Thoracic aorta endothelial cell (primary cell): ENCODE results near the gene PTAFR. TPM values are rescaled to one million over a fixed set of nuclear protein-coding genes. Genes with fewer than 3 reads are reported as not detected.

Experiments used
- small RNA-seq: library from RNA; depleted of rRNA; stranded (forward); fragments of <200 nt; gene quantifications from one replicate; pipeline ENCODE3, GENCODE V24; 2012
- total RNA-seq: library from RNA; depleted of rRNA; stranded (reverse); fragments of >200 nt; gene quantifications from 2 replicates; pipeline ENCODE4 v1.2.3, GENCODE V29; 2012

The PTAFR gene
- total RNA-seq = under 0.01 and 0.14 TPM in 2 replicates

GRCh38 chr1:28176492-28177470, at the start of gene PTAFR:
TSS of gene PTAFR (minus strand) at chr1:28176690. CDS start at chr1:28151021, 25,669 bp downstream.

Small RNAs within 50 kb of the gene (small RNA-seq; reads per million reads assigned to genes)
- gene RNU6-176P = not detected

Other genes with a start within 250 kb of the PTAFR start
- 0.27 and 0.29 TPM in 2 replicates for gene SMPDL3B, start 241.7 kb downstream of the PTAFR start, total RNA-seq
- gene XKR8, start 216.7 kb downstream of the PTAFR start, total RNA-seq = 6.6 and 7.7 TPM in 2 replicates
- 29.1 and 42.4 TPM in 2 replicates for gene EYA3, start 88.1 kb downstream of the PTAFR start, total RNA-seq
- 91.3 and 100 TPM in 2 replicates for gene DNAJC8, start 56.3 kb upstream of the PTAFR start, total RNA-seq
- gene ATP5IF1, start 59.4 kb upstream of the PTAFR start, total RNA-seq = 111 and 122 TPM in 2 replicates
- gene SESN2, start 82.8 kb upstream of the PTAFR start, total RNA-seq = 13.6 and 15.3 TPM in 2 replicates
- gene MED18, start 152.3 kb upstream of the PTAFR start, total RNA-seq = 16.2 and 16.7 TPM in 2 replicates
- gene PHACTR4, start 193.1 kb upstream of the PTAFR start, total RNA-seq = 51.6 and 70.6 TPM in 2 replicates